GM21786 (cell line): ENCODE data around the gene GPR137B.

ENCODE experiments used
- ATAC-seq: cut with Tn5 transposase; IDR thresholded peaks from one replicate; pipeline ENCODE4 v1.9.1; 2021; ENCODE audit not compliant: unreplicated experiment

Gene GPR137B

GRCh38 chr1:236193184-236193583 lies 50.8 kb downstream of the GPR137B start:
- no peak for ATAC-seq

DNA sequence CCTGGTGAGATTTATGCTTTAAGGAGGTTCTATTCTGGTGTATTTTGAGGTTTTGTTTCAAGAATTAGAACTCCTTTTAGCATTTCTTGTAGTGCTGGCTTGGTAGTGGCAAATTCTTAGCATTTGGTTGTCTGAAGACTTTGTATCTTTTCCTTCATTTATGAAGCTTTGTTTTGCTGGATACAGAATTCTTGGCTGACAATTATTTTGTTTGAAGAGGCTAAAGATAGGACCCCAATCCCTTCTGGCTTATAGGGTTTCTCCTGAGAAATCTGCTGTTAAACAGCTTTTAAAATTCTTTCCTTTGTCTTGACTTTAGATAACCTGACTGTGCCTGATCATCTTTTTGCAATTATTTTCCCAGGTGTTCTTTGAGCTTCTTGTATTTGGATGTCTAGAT lies 58.6 kb downstream of the GPR137B start:
- no peak for ATAC-seq

- no peak for ATAC-seq
These were observed 59.4 kb downstream of the GPR137B start for GRCh38 chr1:236201786-236202185.

GRCh38 chr1:236204039-236204438 lies 61.7 kb downstream of the GPR137B start:
- no peak for ATAC-seq

DNA sequence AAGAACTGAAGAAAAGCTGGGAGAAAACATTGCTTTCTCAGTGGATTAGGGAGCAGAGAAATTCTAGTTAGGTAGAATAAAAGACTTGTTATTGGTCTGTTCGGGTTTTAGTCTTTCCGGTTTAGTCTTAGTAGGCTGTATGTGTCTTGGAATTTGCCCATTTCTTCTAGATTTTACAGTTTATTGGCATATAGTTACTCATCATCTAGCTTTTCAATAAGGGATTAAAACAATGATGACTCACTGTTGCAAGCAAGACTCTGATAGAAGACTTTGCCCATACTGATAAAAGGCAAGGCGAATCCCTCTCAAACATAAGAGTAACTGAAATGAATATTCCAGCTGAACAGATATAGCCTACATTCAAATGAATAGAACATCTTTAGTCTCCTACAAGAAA lies 62.3 kb downstream of the GPR137B start:
- no peak for ATAC-seq

GRCh38 chr1:236206548-236206947 lies 64.2 kb downstream of the GPR137B start:
- no peak for ATAC-seq

- no peak for ATAC-seq
These were observed 64.8 kb downstream of the GPR137B start for GRCh38 chr1:236207121-236207520.

DNA sequence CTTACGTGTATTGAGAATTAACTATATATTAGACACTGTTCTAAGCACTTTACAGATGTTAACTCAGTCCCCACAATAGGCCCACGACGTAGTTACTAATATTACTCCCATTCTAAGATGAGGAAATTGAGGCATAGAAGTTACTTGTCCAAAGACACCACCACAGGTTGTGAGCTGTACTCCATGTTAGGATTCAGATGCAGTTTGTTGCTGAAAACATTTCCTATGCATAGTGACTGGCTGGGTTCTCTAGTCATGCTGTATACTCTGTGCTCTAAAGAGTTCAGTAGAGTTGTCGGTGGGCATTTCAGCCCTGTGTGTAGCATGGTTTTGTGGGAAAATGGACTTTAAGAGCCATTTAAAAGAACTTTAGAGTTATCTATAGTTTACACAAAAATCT lies 65.2 kb downstream of the GPR137B start:
- ATAC-seq, result no peak

- ATAC-seq, result no peak
These were observed 66.8 kb downstream of the GPR137B start for GRCh38 chr1:236209185-236209584.

GRCh38 chr1:236209713-236210112 lies 67.4 kb downstream of the GPR137B start:
- ATAC-seq, result no peak

DNA sequence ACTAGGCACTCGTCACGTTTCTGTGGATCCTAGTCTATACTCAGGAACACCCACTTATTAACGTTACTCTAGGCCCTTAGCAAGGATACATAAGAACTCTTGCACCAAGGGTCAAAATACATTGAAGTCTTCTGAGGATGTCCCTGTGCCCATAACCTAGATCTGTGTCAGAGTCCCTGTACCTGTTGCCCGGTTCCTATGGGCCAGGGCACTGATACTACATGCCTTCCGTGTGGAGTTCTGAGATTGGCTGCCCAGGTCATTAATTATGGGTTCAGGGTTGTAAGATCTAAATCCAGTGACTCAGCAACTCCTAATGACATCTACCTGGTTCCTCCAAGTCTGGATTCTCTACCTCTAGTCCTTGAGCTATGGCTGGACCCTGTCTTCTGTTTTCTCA lies 69.5 kb downstream of the GPR137B start:
- ATAC-seq, result no peak

DNA sequence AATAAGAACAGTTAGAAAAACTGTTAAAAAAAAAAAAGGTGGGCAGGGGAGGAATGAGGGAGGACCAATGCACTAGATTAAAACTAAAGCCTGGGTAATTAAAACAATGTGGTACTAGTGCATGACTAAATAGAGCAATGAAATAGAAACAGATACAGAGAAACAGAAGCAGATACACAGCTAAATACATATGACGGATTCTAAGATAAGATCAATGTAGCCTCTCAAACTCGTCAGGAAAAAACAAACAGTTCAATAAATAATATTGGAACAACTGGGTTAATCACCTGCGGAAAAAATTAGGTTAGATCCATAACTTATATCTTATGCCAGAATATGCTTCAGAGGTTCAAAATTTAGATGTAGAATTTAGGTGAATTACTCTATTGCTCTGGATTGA lies 71.2 kb downstream of the GPR137B start:
- no peak for ATAC-seq

GRCh38 chr1:236214761-236215160 lies 72.4 kb downstream of the GPR137B start:
- ATAC-seq, result no peak

DNA sequence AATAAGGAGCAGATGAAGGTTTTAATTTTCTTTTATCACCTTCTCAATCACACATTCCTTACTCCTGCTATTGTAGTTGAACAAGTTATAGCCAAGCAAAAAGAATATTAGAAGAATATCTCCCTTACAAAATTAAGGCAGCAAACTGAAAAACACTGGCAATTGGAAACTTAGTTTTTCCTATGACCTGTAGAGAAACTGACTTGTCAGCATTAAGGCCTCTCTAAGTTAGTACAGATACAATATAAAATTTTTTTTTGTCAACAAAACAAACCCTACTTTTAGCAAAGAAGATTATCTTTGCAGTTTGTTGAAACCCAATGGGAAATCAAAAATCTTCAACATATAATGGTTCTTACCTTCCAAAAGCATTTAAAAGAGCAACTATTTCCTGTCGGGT lies 78.1 kb downstream of the GPR137B start:
- no peak for ATAC-seq

DNA sequence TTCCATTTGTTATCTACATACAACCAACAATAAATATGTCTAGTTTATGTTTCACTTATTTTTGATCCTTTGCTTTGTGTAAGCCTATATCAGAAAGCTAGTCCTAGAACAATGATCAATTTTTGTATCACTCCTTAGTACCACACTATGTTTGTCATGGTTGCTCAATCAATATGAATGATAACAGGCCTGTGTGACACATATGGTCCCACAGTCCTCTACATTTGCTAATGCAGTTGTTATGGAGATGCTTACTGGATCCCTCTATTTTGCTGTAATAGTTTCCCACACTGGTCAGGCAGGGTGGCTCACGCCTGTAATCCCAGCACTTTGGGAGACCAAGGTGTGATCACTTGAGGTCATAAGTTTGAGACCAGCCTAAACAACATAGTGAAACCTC lies 80.3 kb downstream of the GPR137B start:
- ATAC-seq, result no peak

DNA sequence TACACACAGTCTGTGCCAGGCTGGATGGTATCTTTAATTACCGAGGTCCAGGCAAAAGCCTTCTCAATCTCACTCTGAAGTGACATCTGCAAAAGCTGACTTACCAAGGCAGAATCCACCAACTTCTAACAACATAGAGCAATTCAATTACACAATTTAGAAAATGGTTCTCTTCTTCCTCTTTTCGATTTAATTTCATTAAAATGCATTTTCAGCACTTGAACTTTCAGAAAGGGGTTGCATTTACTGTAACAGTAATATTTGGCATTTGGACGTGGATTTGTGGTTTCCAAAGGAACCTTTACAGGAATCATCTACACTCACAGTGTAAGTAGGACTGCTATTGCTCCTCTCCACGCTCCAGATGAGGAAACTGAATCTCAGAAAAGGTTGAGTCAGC lies 86.1 kb downstream of the GPR137B start:
- ATAC-seq, result no peak

- ATAC-seq, result no peak
These were observed 92.8 kb downstream of the GPR137B start for GRCh38 chr1:236235116-236235515.

DNA sequence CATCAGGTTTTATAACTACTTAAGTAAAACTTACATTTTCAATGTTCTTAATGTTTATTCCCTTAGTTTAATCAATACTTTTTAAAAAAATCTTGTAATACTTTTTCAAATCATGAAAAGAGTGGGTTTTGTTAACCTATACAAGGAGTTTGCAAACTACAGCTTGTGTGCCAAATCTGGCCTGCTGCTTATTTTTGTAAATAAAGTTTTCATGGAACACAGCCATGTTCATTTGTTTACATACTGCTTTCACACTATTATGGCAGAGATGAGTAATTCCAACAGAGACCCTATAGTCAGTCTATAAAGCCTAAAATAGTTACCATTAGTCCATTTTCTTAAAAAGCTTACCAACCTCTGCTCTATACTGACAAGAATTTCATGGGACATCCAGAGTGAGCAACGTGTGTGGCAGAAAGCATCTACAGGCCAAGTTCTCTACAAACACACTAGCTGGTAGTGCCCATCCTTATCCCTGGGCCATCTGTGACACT lies 96.8 kb downstream of the GPR137B start:
- ATAC-seq, result no peak

DNA sequence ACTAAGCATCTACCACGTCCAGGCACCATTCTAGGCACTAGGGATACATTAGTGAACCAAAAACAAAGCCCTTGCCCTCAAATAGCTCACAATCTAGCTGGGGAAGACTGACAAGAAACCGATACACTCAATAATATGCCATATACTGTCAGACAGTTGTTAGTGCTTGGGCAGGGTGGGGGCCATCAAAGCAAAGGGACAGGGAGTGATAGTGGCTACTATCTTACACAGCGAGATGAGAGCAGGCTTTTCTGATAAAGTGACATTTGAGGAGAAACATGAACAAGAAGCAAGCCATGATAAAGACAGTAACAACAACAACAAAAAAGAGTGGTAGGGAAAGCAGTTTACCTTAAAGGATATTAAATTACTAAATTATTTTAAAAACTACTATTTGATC lies 98.3 kb downstream of the GPR137B start:
- ATAC-seq, result no peak

DNA sequence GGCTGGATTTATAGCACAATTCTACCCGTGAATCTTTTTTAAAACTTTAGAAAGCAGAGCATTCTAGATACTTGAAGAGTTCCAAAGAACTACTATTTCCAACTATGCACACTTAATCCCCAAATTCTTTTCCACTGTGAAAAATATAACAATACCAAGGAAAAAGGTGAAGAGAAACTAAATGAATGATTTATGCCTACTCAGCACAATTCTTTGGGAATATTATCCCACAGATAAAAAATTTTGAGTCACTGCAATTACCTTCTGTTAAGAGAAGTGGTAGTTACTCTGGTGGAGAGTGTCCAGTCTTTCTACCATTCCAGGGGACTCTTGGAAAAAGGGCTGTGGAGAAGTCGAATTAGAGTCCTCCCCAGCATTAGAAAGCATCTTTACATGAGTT lies 100.2 kb downstream of the GPR137B start:
- no peak for ATAC-seq

DNA sequence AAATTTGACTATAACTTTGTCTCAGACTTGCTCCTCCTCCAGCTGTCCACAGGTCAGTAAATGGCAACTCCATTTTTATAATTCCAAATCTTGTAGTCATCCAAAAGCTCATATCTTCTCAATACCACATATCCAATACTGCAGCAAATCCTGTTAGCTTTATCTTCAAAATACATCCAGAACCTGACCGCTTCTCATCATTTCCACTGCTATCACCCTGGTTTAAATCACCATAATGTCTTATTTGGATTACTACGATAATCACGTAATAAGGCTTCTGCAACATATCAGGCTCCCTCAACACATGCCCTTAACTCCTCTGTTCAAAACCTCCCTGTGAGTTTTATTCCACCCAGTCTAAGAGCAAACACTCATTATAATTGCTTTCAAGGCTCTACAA lies 104.9 kb downstream of the GPR137B start:
- no peak for ATAC-seq

- ATAC-seq, result no peak
These were observed 109.2 kb downstream of the GPR137B start for GRCh38 chr1:236251587-236251986.

DNA sequence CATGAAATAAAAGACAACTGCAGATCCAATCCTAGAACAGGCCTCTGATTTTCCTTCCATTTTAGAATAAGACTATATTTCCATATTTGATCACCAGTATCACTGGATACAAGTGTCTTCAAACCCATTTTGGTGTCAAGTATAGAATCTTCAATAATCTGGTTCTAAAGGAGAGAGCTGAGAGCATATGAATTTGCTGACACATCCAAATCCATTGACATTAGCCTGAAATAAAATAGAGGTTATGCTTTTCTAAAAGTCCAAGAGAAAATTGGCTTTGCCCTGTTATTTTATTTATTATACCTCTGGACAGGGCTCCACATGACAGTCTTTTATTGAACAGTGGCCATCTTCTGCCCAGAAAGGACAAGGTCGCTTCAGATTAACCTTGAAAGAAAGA lies 110.8 kb downstream of the GPR137B start:
- ATAC-seq, result no peak
